ENCODE measurements around the gene B3GNT3.

The B3GNT3 gene

GRCh38 chr19:17751912-17752273 lies 43.0 kb upstream of the B3GNT3 start:
- POLR2A ChIA-PET, result no interaction called here
- no peak for DNase-seq (ENCODE audit: low read depth, low spot score)
- H3K4me3 ChIP-seq (ENCODE audit: low read depth, low read length), result no peak overlapping the region
- CTCF ChIA-PET, result interaction anchor here (1.4 kb wide), 1 partner anchor 11 kb away, joined by 4 read pairs; no protein-coding TSS in a partner anchor
- TF ChIP-seq, protein P1, sequence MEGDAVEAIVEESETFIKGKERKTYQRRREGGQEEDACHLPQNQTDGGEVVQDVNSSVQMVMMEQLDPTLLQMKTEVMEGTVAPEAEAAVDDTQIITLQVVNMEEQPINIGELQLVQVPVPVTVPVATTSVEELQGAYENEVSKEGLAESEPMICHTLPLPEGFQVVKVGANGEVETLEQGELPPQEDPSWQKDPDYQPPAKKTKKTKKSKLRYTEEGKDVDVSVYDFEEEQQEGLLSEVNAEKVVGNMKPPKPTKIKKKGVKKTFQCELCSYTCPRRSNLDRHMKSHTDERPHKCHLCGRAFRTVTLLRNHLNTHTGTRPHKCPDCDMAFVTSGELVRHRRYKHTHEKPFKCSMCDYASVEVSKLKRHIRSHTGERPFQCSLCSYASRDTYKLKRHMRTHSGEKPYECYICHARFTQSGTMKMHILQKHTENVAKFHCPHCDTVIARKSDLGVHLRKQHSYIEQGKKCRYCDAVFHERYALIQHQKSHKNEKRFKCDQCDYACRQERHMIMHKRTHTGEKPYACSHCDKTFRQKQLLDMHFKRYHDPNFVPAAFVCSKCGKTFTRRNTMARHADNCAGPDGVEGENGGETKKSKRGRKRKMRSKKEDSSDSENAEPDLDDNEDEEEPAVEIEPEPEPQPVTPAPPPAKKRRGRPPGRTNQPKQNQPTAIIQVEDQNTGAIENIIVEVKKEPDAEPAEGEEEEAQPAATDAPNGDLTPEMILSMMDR (IDR thresholded peaks at IDR 0.05; ENCODE audit: insufficient read depth, low read length, missing control alignments), result no peak

- TF ChIP-seq, protein P1 (IDR thresholded peaks at IDR 0.05; ENCODE audit: insufficient read depth, low read length, missing control alignments), result no peak
- no peak for DNase-seq (ENCODE audit: low read depth, low spot score)
- POLR2A ChIA-PET, result no interaction called here
- CTCF ChIA-PET, result interaction anchor here (0.8 to 2.7 kb wide), 4 partner anchors 10 to 23 kb away, joined by 3 to 18 read pairs (median 4); no protein-coding TSS in a partner anchor
- H3K4me3 ChIP-seq (ENCODE audit: low read depth, low read length), result no peak overlapping the region
Measured at GRCh38 chr19:17752865-17753639, 41.9 kb upstream of the B3GNT3 start.

- ChIA-PET CTCF (interaction anchor here (0.8 to 2.7 kb wide), 4 partner anchors 12 to 47 kb away, joined by 3 to 18 read pairs (median 4); no protein-coding TSS in a partner anchor), POLR2A (no interaction called here)
- TF ChIP-seq, protein P1 (IDR thresholded peaks at IDR 0.05; ENCODE audit: insufficient read depth, low read length, missing control alignments), result no peak
- no peak overlapping the region for H3K4me3 ChIP-seq (ENCODE audit: low read depth, low read length)
- DNase-seq (ENCODE audit: low read depth, low spot score), result no peak
Measured at GRCh38 chr19:17753976-17754375, 41.0 kb upstream of the B3GNT3 start.

DNA sequence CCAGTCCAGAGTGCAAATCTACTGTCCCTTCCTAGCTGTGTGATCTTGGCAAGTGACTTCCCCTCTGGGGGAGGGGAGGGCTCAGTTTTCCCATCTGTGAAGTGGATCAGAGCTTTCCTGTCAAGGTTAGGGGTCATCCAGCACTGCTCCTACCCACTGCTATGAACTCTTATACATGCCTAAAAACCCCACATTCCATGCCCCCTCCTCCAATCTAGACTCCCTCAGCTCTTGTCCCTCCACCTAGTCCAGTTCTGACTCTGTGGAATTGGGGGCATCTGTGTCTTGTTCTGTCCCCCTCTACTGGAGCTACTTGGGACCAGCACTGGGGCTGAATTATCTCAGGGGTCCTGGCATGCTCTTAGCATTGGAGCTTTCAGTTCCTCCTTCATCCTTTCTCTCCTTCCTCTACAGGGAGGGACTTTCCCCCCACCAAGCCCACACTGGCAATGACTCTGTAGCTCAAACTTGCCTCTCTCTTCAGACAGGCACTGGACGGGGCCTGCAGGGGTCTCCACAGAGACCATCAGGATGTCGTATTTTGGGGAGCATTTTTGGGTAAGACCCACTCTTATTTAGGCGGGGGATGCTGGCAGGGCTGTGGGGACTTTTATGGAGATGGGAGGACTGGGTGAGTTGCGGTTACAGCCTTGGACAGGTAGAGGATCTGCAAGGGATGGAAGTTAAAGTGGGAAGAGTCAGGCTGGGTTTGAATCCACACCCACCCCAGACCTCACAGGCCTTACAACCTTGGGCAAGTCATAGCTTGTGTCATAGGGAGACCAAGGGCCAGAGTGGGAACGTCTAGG lies 40.1 kb upstream of the B3GNT3 start:
- TF ChIP-seq, protein P1 (IDR thresholded peaks at IDR 0.05; ENCODE audit: insufficient read depth, low read length, missing control alignments), result no peak
- POLR2A ChIA-PET, result no interaction called here
- no peak overlapping the region for H3K4me3 ChIP-seq (ENCODE audit: low read depth, low read length)
- DNase-seq (ENCODE audit: low read depth, low spot score), result no peak
- CTCF ChIA-PET, result interaction anchor here (0.8 to 2.7 kb wide), 6 partner anchors 9 to 48 kb away, joined by 3 to 18 read pairs (median 4); no protein-coding TSS in a partner anchor

GRCh38 chr19:17755443-17755890 lies 39.5 kb upstream of the B3GNT3 start:
- H3K4me3 ChIP-seq (ENCODE audit: low read depth, low read length), result no peak overlapping the region
- DNase-seq (ENCODE audit: low read depth, low spot score), result no peak
- POLR2A ChIA-PET, result no interaction called here
- CTCF ChIA-PET, result interaction anchor here (2.1 to 2.4 kb wide), 3 partner anchors 9 to 21 kb away, joined by 5 to 12 read pairs (median 5); no protein-coding TSS in a partner anchor
- TF ChIP-seq, protein P1 (IDR thresholded peaks at IDR 0.05; ENCODE audit: insufficient read depth, low read length, missing control alignments), result no peak

All from AG04449 (cell line).